HepG2 (cell line): ENCODE measurements around the gene ZNF644. TPM values are rescaled to one million over a fixed set of nuclear protein-coding genes. Genes with fewer than 3 reads are reported as not detected.

Source experiments
- ATF7-NPFF ChIP-seq: sonication (generic); formaldehyde crosslinking; IDR thresholded peaks from 2 replicates; pipeline ENCODE4 v1.8.1; 2023; ENCODE audit warnings: mild to moderate bottlenecking, low read depth, missing genetic modification reagents, moderate library complexity
- CENPX ChIP-seq: sonication (generic); formaldehyde crosslinking; IDR thresholded peaks from 2 replicates; pipeline ENCODE4 v1.9.0; 2021; ENCODE audit warnings: mild to moderate bottlenecking, missing genetic modification reagents, moderate library complexity
- IKZF4 ChIP-seq: sonication (generic); formaldehyde crosslinking; IDR thresholded peaks from 2 replicates; pipeline ENCODE4 v1.5.1; 2020; ENCODE audit warnings: borderline replicate concordance, mild to moderate bottlenecking, low read depth, missing genetic modification reagents; ENCODE audit errors: not compliant biosample characterization
- MXD3 ChIP-seq: IDR thresholded peaks from 2 replicates; pipeline ENCODE4 v1.6.1; 2016; ENCODE audit warnings: mild to moderate bottlenecking, missing biosample characterization, missing genetic modification reagents
- NFE2L1 ChIP-seq: sonication (generic); formaldehyde crosslinking; IDR thresholded peaks from 2 replicates; pipeline ENCODE4 v1.4.0; 2020; ENCODE audit warnings: missing genetic modification reagents, mild to moderate bottlenecking, borderline replicate concordance
- ONECUT2 ChIP-seq: sonication (generic); formaldehyde crosslinking; IDR thresholded peaks from 2 replicates; pipeline ENCODE4 v1.4.0; 2020; ENCODE audit warnings: missing genetic modification reagents
- SMC3 ChIP-seq: IDR thresholded peaks from 2 replicates; pipeline ENCODE4 v1.6.1; 2011; ENCODE audit warnings: low read length, improper control_type of control experiment
- SP1 ChIP-seq, 2 experiments: fragments of 450-650 bp in 1 of 2; sonication (generic) in 1 of 2; formaldehyde crosslinking in 1 of 2; IDR thresholded peaks; 2 replicates each; pipeline versions ENCODE4 v1.4.0 to v1.6.1; 2016 to 2020; ENCODE audit warnings: missing genetic modification reagents in 1 of 2
- SP4 ChIP-seq: sonication (generic); formaldehyde crosslinking; IDR thresholded peaks from 2 replicates; pipeline ENCODE4 v1.8.1; 2023; ENCODE audit warnings: mild to moderate bottlenecking, missing genetic modification reagents
- TCF7 ChIP-seq: sonication (generic); IDR thresholded peaks from 2 replicates; pipeline ENCODE4 v1.6.1; 2016; ENCODE audit warnings: antibody characterized with exemption, low read depth
- ZNF138 ChIP-seq: sonication (generic); formaldehyde crosslinking; IDR thresholded peaks from 2 replicates; pipeline ENCODE4 v1.5.0; 2020; ENCODE audit warnings: mild to moderate bottlenecking, low read depth, missing genetic modification reagents
- ZNF207 ChIP-seq: fragments of 450-650 bp; IDR thresholded peaks from 2 replicates; pipeline ENCODE4 v1.6.1; 2016; ENCODE audit warnings: antibody characterized with exemption, borderline replicate concordance
- ZNF232 ChIP-seq: sonication (generic); formaldehyde crosslinking; IDR thresholded peaks from 2 replicates; pipeline ENCODE4 v1.4.0; 2020; ENCODE audit warnings: missing genetic modification reagents, borderline replicate concordance
- ZNF335 ChIP-seq: sonication (generic); formaldehyde crosslinking; IDR thresholded peaks from 2 replicates; pipeline ENCODE4 v1.4.0; 2020; ENCODE audit warnings: missing genetic modification reagents
- ZNF367 ChIP-seq: sonication (generic); formaldehyde crosslinking; IDR thresholded peaks from 2 replicates; pipeline ENCODE4 v1.4.0; 2020; ENCODE audit warnings: missing genetic modification reagents, borderline replicate concordance
- ZNF496 ChIP-seq: sonication (generic); formaldehyde crosslinking; IDR thresholded peaks from 2 replicates; pipeline ENCODE4 v1.8.1; 2023; ENCODE audit warnings: mild to moderate bottlenecking, moderate library complexity, missing genetic modification reagents; ENCODE audit not compliant: insufficient replicate concordance
- ZNF547 ChIP-seq: sonication (generic); formaldehyde crosslinking; IDR thresholded peaks from 2 replicates; pipeline ENCODE4 v1.5.1; 2020; ENCODE audit warnings: mild to moderate bottlenecking, missing genetic modification reagents
- ZNF562 ChIP-seq: sonication (generic); formaldehyde crosslinking; IDR thresholded peaks from 2 replicates; pipeline ENCODE4 v1.8.0; 2022; ENCODE audit warnings: missing genetic modification reagents, borderline replicate concordance
- ZNF589 ChIP-seq: sonication (generic); formaldehyde crosslinking; conservative IDR thresholded peaks from 2 replicates; pipeline ENCODE4 v1.8.0; 2022; ENCODE audit warnings: mild to moderate bottlenecking, moderate library complexity, missing genetic modification reagents
- ZNF615 ChIP-seq: sonication (generic); formaldehyde crosslinking; IDR thresholded peaks from 2 replicates; pipeline ENCODE4 v1.5.0; 2020; ENCODE audit warnings: mild to moderate bottlenecking, missing genetic modification reagents, borderline replicate concordance
- ZNF761 ChIP-seq: sonication (generic); formaldehyde crosslinking; conservative IDR thresholded peaks from 2 replicates; pipeline ENCODE4 v1.4.0; 2020; ENCODE audit warnings: mild to moderate bottlenecking, missing genetic modification reagents
- ZNF770 ChIP-seq: sonication (generic); formaldehyde crosslinking; IDR thresholded peaks from 2 replicates; pipeline ENCODE4 v1.5.0; 2020; ENCODE audit warnings: mild to moderate bottlenecking, missing genetic modification reagents
- ZNF784 ChIP-seq: sonication (generic); formaldehyde crosslinking; IDR thresholded peaks from 2 replicates; pipeline ENCODE4 v1.5.1; 2020; ENCODE audit warnings: missing genetic modification reagents, mild to moderate bottlenecking, borderline replicate concordance
- polyA plus RNA-seq, 8 experiments: library from polyadenylated mRNA; depleted of rRNA in 3 of 8; stranded (reverse) in 7 of 8; unstranded in 1 of 8; fragments of >200 nt; fragmentation: Illumina TruSeq in 4 of 8; extraction: Trizol in 4 of 8; gene quantifications; 2 replicates each; pipeline versions ENCODE4 v1.2.1 to v1.2.3, GENCODE V29; 2011 to 2016; ENCODE audit warnings: low read depth in 4 of 8, missing spikeins in 1 of 8, mixed read lengths in 1 of 8; ENCODE audit not compliant: insufficient read depth in 1 of 8
- total RNA-seq, 5 experiments: library from RNA; depleted of rRNA; stranded (reverse); fragments of >200 nt; fragmentation: Illumina TruSeq; extraction: Trizol; gene quantifications; 2 replicates each; pipeline ENCODE4 v1.2.3, GENCODE V29; 2016; ENCODE audit warnings: low read depth in 1 of 5
- TF ChIP-seq, protein P1 (sequence below): sonication (generic); formaldehyde crosslinking; IDR thresholded peaks from 2 replicates; pipeline ENCODE4 v1.9.0; 2022; ENCODE audit warnings: missing genetic modification reagents, mild to moderate bottlenecking, borderline replicate concordance
- TF ChIP-seq, protein P2 (sequence below): sonication (generic); formaldehyde crosslinking; IDR thresholded peaks from 2 replicates; pipeline ENCODE4 v1.9.0; 2021; ENCODE audit warnings: missing genetic modification reagents, mild to moderate bottlenecking, borderline replicate concordance

ZNF644 gene
- total and polyA plus RNA-seq, 2 of the 13 experiments (the other 11 are each of a cell fraction or from before 2014, with no cell fraction given): 17.7 to 51.7 TPM

GRCh38 chr1:91026320-91026719, 4.5 kb upstream of the ZNF644 start (continued):
- TF ChIP-seq, protein P1, sequence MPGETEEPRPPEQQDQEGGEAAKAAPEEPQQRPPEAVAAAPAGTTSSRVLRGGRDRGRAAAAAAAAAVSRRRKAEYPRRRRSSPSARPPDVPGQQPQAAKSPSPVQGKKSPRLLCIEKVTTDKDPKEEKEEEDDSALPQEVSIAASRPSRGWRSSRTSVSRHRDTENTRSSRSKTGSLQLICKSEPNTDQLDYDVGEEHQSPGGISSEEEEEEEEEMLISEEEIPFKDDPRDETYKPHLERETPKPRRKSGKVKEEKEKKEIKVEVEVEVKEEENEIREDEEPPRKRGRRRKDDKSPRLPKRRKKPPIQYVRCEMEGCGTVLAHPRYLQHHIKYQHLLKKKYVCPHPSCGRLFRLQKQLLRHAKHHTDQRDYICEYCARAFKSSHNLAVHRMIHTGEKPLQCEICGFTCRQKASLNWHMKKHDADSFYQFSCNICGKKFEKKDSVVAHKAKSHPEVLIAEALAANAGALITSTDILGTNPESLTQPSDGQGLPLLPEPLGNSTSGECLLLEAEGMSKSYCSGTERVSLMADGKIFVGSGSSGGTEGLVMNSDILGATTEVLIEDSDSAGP (CRISPR knock-in tag): no peak
- no peak for TF ChIP-seq ZNF335 (CRISPR knock-in tag)
- no peak for TF ChIP-seq ZNF367 (CRISPR knock-in tag)
- no peak for TF ChIP-seq ZNF761 (CRISPR knock-in tag)
- no peak for TF ChIP-seq MXD3 (CRISPR knock-in tag)
- no peak for TF ChIP-seq ATF7-NPFF (CRISPR knock-in tag)
- no peak for TF ChIP-seq ZNF784
- no peak for TF ChIP-seq NFE2L1 (CRISPR knock-in tag)
- no peak for TF ChIP-seq SP1 (IDR thresholded peaks at IDR 0.05)
- TF ChIP-seq SP1 (CRISPR knock-in tag; IDR thresholded peaks at IDR 0.05): no peak
- no peak for TF ChIP-seq ZNF615 (CRISPR knock-in tag)
- TF ChIP-seq TCF7: no peak
- no peak for TF ChIP-seq ZNF207
- TF ChIP-seq ZNF562 (CRISPR knock-in tag): no peak
- no peak for TF ChIP-seq CENPX (CRISPR knock-in tag)
- no peak for TF ChIP-seq ZNF138 (CRISPR knock-in tag)
- no peak for TF ChIP-seq ONECUT2
- no peak for TF ChIP-seq IKZF4 (CRISPR knock-in tag)
- TF ChIP-seq ZNF770 (CRISPR knock-in tag): no peak
- no peak for TF ChIP-seq ZNF547 (CRISPR knock-in tag)
- TF ChIP-seq ZNF496 (CRISPR knock-in tag): no peak
- TF ChIP-seq ZNF589 (CRISPR knock-in tag): no peak
- TF ChIP-seq SMC3: no peak
- no peak for TF ChIP-seq SP4 (CRISPR knock-in tag)
- TF ChIP-seq, protein P2, sequence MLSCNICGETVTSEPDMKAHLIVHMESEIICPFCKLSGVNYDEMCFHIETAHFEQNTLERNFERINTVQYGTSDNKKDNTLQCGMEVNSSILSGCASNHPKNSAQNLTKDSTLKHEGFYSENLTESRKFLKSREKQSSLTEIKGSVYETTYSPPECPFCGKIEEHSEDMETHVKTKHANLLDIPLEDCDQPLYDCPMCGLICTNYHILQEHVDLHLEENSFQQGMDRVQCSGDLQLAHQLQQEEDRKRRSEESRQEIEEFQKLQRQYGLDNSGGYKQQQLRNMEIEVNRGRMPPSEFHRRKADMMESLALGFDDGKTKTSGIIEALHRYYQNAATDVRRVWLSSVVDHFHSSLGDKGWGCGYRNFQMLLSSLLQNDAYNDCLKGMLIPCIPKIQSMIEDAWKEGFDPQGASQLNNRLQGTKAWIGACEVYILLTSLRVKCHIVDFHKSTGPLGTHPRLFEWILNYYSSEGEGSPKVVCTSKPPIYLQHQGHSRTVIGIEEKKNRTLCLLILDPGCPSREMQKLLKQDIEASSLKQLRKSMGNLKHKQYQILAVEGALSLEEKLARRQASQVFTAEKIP (CRISPR knock-in tag): no peak
- no peak for TF ChIP-seq ZNF232
